IMR-90 (cell line): ENCODE measurements around the gene NAP1L1. TPM values are rescaled to one million over a fixed set of nuclear protein-coding genes. Genes with fewer than 3 reads are reported as not detected.

Source experiments
- ATAC-seq: fragments of 200-7000 bp; cut with Tn5 transposase; 2 replicates; pipeline ENCODE4 v1.9.1; 2020; ENCODE audit warnings: low read depth, mild to moderate bottlenecking, moderate library complexity
- BruUV-seq: library from RNA; stranded (reverse); fragments of 400-500 nt; replicated peaks from 2 replicates; lab custom pipeline; 2021; lab: Mats Ljungman, UMichigan
- CTCF ChIA-PET: fragments of 300-600 bp; formaldehyde crosslinking; extraction: SDS; loops from one replicate; lab custom pipeline; 2021; ENCODE audit warnings: antibody characterized with exemption; lab: Yijun Ruan, JAX
- POLR2A ChIA-PET: fragments of 300-600 bp; sonication (Branson Sonifier 250); formaldehyde crosslinking; loops from one replicate; lab custom pipeline; 2022; ENCODE audit warnings: antibody characterized with exemption; ENCODE audit not compliant: unreplicated experiment; lab: Charles Lee
- DNase-seq: peaks from one replicate; pipeline ENCODE4 v3.0.0; 2013
- H2AFZ ChIP-seq: replicated peaks from 2 replicates; pipeline ENCODE3; 2013; ENCODE audit warnings: low read length, mild to moderate bottlenecking; ENCODE audit not compliant: poor library complexity
- H2AK5ac ChIP-seq: 2 replicates; pipeline ENCODE4 v1.6.1; 2013; ENCODE audit warnings: low read depth, low read length, inconsistent platforms
- H2AK9ac ChIP-seq: replicated peaks from 2 replicates; pipeline ENCODE3; 2013; ENCODE audit warnings: mild to moderate bottlenecking, low read depth, low read length, moderate library complexity; ENCODE audit not compliant: poor library complexity
- H2BK120ac ChIP-seq: 2 replicates; pipeline ENCODE4 v1.6.1; 2013; ENCODE audit warnings: low read depth, low read length, inconsistent platforms
- H2BK15ac ChIP-seq: 3 replicates; pipeline ENCODE4 v1.6.1; 2013; ENCODE audit warnings: low read depth, low read length, inconsistent platforms
- H2BK20ac ChIP-seq: 2 replicates; pipeline ENCODE4 v1.6.1; 2013; ENCODE audit warnings: low read depth, mild to moderate bottlenecking, inconsistent platforms, low read length, moderate library complexity
- H2BK5ac ChIP-seq: 2 replicates; pipeline ENCODE4 v1.6.1; 2013; ENCODE audit warnings: mild to moderate bottlenecking, low read depth, low read length, inconsistent platforms; ENCODE audit not compliant: poor library complexity, severe bottlenecking
- H3K14ac ChIP-seq: replicated peaks from 2 replicates; pipeline ENCODE4 v1.6.1; 2013; ENCODE audit warnings: low read depth, low read length, inconsistent platforms
- H3K18ac ChIP-seq: 2 replicates; pipeline ENCODE4 v1.6.1; 2013; ENCODE audit warnings: low read depth, low read length, control low read depth
- H3K23ac ChIP-seq: 2 replicates; pipeline ENCODE4 v1.6.1; 2013; ENCODE audit warnings: low read depth, low read length, inconsistent platforms
- H3K27ac ChIP-seq: 2 replicates; pipeline ENCODE4 v1.5.1; 2013; ENCODE audit warnings: mild to moderate bottlenecking, control low read depth, low read length; ENCODE audit not compliant: insufficient read depth
- H3K27me3 ChIP-seq: 2 replicates; pipeline ENCODE4 v1.6.1; 2013; ENCODE audit warnings: low read length; ENCODE audit not compliant: control insufficient read depth, insufficient read depth
- H3K36me3 ChIP-seq: 2 replicates; pipeline ENCODE4 v1.6.1; 2013; ENCODE audit warnings: low read length, mixed read lengths; ENCODE audit not compliant: control insufficient read depth, insufficient read depth
- H3K4ac ChIP-seq: 2 replicates; pipeline ENCODE4 v1.6.1; 2013; ENCODE audit warnings: low read depth, low read length, inconsistent platforms
- H3K4me1 ChIP-seq: 2 replicates; pipeline ENCODE4 v1.6.1; 2013; ENCODE audit warnings: low read length, mixed read lengths; ENCODE audit not compliant: control insufficient read depth, insufficient read depth
- H3K4me2 ChIP-seq: 2 replicates; pipeline ENCODE4 v1.6.1; 2013; ENCODE audit warnings: low read depth, mild to moderate bottlenecking, control low read depth, low read length, moderate library complexity
- H3K4me3 ChIP-seq: 2 replicates; pipeline ENCODE4 v1.5.1; 2013; ENCODE audit warnings: low read depth, mild to moderate bottlenecking, control low read depth, low read length, moderate library complexity; ENCODE audit not compliant: insufficient read depth
- H3K56ac ChIP-seq: 2 replicates; pipeline ENCODE4 v1.6.1; 2013; ENCODE audit warnings: low read length, inconsistent platforms; ENCODE audit not compliant: insufficient read depth; ENCODE audit errors: extremely low read depth
- H3K79me1 ChIP-seq, 2 experiments: 2 replicates each; pipeline ENCODE4 v1.6.1; 2013; ENCODE audit warnings: low read length in 2 of 2, inconsistent platforms in 1 of 2, low read depth in 1 of 2
- H3K9ac ChIP-seq: 2 replicates; pipeline ENCODE4 v1.6.1; 2013; ENCODE audit warnings: low read depth, low read length, control low read depth
- H3K9me1 ChIP-seq: 2 replicates; pipeline ENCODE4 v1.6.1; 2013; ENCODE audit warnings: low read length, inconsistent platforms; ENCODE audit not compliant: insufficient read depth
- H3K9me3 ChIP-seq: 2 replicates; pipeline ENCODE4 v1.6.1; 2013; ENCODE audit warnings: low read length; ENCODE audit not compliant: control insufficient read depth, insufficient read depth
- H4K20me1 ChIP-seq: 2 replicates; pipeline ENCODE4 v1.6.1; 2013; ENCODE audit warnings: low read length, inconsistent platforms; ENCODE audit not compliant: insufficient read depth
- H4K5ac ChIP-seq: 2 replicates; pipeline ENCODE4 v1.6.1; 2013; ENCODE audit warnings: mild to moderate bottlenecking, low read depth, low read length, control low read depth
- H4K8ac ChIP-seq, 2 experiments: 2 replicates each; pipeline ENCODE4 v1.6.1; 2013; ENCODE audit warnings: low read depth in 2 of 2, low read length in 2 of 2, control low read depth in 1 of 2, inconsistent platforms in 1 of 2
- H4K91ac ChIP-seq: 2 replicates; pipeline ENCODE4 v1.6.1; 2013; ENCODE audit warnings: low read depth, low read length, inconsistent platforms; ENCODE audit not compliant: insufficient read depth
- BHLHE40 ChIP-seq: fragments of 150-350 bp; IDR thresholded peaks from 2 replicates; pipeline ENCODE4 v1.6.1; 2016; ENCODE audit warnings: mild to moderate bottlenecking, low read depth, low read length
- CEBPB ChIP-seq: IDR thresholded peaks from 2 replicates; pipeline ENCODE4 v1.6.1; 2012; ENCODE audit warnings: low read depth, low read length, improper control_type of control experiment
- CHD1 ChIP-seq: IDR thresholded peaks from 2 replicates; pipeline ENCODE4 v1.6.1; 2012; ENCODE audit warnings: low read depth, low read length, improper control_type of control experiment
- MAZ ChIP-seq: IDR thresholded peaks from 2 replicates; pipeline ENCODE4 v1.6.1; 2012; ENCODE audit warnings: low read depth, mild to moderate bottlenecking, low read length, improper control_type of control experiment, moderate library complexity, borderline replicate concordance
- MXI1 ChIP-seq: IDR thresholded peaks from 2 replicates; pipeline ENCODE4 v1.6.1; 2012; ENCODE audit warnings: low read depth, mild to moderate bottlenecking, low read length, moderate library complexity, borderline replicate concordance
- NFE2L2 ChIP-seq: fragments of 150-350 bp; IDR thresholded peaks from 2 replicates; pipeline ENCODE4 v1.6.1; 2016; ENCODE audit warnings: low read depth, mild to moderate bottlenecking, low read length
- POLR2A ChIP-seq: IDR thresholded peaks from 2 replicates; pipeline ENCODE4 v1.6.1; 2012; ENCODE audit warnings: mild to moderate bottlenecking, low read depth, low read length
- RAD21 ChIP-seq: IDR thresholded peaks from 2 replicates; pipeline ENCODE4 v1.6.1; 2012; ENCODE audit warnings: low read length, improper control_type of control experiment
- RCOR1 ChIP-seq: IDR thresholded peaks from 2 replicates; pipeline ENCODE4 v1.6.1; 2012; ENCODE audit warnings: mild to moderate bottlenecking, low read length, improper control_type of control experiment; ENCODE audit not compliant: insufficient replicate concordance
- WGBS, 2 experiments: methylation state at CpG; one replicate each; pipeline versions ENCODE4 v1.1.5 to v1.1.7; 2013; ENCODE audit warnings: missing lambda C conversion rate in 2 of 2; ENCODE audit not compliant: insufficient read length in 1 of 2; ENCODE audit errors: extremely low coverage in 2 of 2; 5-methylcytosine and 5-hydroxymethylcytosine counted together
- dilution Hi-C: fragments of 300-500 bp; cut with HindIII; formaldehyde crosslinking; loops from one replicate; pipeline ENCODE4 v1.14.3; 2018; ENCODE audit warnings: low sequenced_read_pairs; ENCODE audit not compliant: unreplicated experiment
- in situ Hi-C: fragments of 300-500 bp; cut with MboI; formaldehyde crosslinking; loops from 3 replicates; pipeline ENCODE4 v1.14.3; 2019; ENCODE audit warnings: low sequenced_read_pairs, inconsistent platforms, mixed read lengths
- intact Hi-C: fragments of 100-400 bp; cut with micrococcal nuclease; formaldehyde crosslinking; loops from 2 replicates; pipeline ENCODE4 v1.10.0; 2022
- polyA plus RNA-seq, 3 experiments: library from polyadenylated mRNA; depleted of rRNA; stranded (reverse); fragments of >200 nt; gene quantifications; 2 replicates each; pipeline ENCODE4 v1.2.3, GENCODE V29; 2012; ENCODE audit warnings: low replicate concordance in 1 of 3
- total RNA-seq: library from RNA; depleted of rRNA; stranded (reverse); fragments of >200 nt; gene quantifications from 2 replicates; pipeline ENCODE4 v1.2.3, GENCODE V29; 2012
- TF ChIP-seq, protein P1 (sequence below): conservative IDR thresholded peaks from 2 replicates; pipeline ENCODE4 v1.5.1; 2012; ENCODE audit warnings: mild to moderate bottlenecking, low read depth, low read length, improper control_type of control experiment

NAP1L1 gene
- total and polyA plus RNA-seq, 2 of the 4 experiments (the other 2 are of a cell fraction): 86.4 to 200 TPM

DNA sequence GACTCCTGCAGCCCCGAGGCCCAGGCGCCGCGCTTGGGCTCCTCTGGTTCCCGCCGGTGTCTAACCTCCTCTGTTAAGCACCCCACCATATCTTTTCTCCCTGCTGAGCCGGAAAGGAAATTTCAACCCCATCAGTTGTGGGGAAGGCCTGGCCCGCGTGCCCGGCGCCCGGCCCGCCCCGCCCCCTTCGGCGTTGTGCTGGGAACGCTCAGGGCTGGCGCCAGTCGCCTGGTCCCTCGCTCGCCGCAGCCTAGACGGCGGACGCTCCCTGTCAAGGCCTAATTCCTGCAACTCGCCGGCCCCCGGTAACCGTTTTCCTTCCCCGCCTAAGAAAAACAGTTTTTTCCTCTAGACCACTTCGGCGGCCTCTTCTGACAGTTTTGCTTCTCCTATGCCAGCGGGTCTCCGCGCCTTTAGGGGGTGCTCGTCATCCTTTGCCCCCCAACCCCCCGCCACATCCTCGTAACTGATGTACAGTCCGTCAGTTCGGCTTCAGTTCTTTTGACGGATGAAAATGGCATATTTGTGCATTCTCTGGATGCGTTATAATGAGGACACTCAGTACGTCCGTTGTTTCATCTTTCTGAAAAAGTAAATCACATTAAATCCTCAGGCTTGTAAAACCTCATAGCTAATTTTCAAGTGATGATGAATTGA, 506 bp upstream of the NAP1L1 start:
- intact Hi-C loops: loop anchor here (1.0 to 5.0 kb wide), 5 partner anchors 74 to 500 kb away; no protein-coding TSS in a partner anchor

More for the DNA sequence above, 506 bp upstream of the NAP1L1 start:
- H2AFZ ChIP-seq: peak overlapping the region; percentile 97
- H3K36me3 ChIP-seq: no peaks in the 10 kb centered on the region
- peak overlapping the region; percentile 76; the same call in 1 of the 2 replicates for H3K4ac ChIP-seq
- peak overlapping the region; percentile 79 for H3K4me2 ChIP-seq
- H2BK20ac ChIP-seq: peak overlapping the region; percentile 77
- H4K8ac ChIP-seq: peak overlapping the region; percentile 5 to 70; a peak in 3 of 4 replicates
- H3K9me1 ChIP-seq: peaks cover 3% of the 10 kb centered on the region; the same call in 1 of the 2 replicates
- H3K27ac ChIP-seq: peak overlapping the region; percentile 51
- peak overlapping the region; percentile 13 for H3K9ac ChIP-seq
- H3K14ac ChIP-seq: peak overlapping the region; percentile 74
- H3K23ac ChIP-seq: peak overlapping the region; percentile 71
- H2AK5ac ChIP-seq: no peak overlapping the region; the same call in 1 of the 2 replicates
- TF ChIP-seq CEBPB (no peak), MXI1 (peak; percentile 59; the same call in 1 of the 2 replicates), CHD1 (no peak), POLR2A (no peak), MAZ (peak; percentile 0; the same call in 1 of the 2 replicates), NFE2L2 (no peak), RAD21 (0 out of 2 replicates have a peak, but pooled peaks have one; percentile 26), BHLHE40 (no peak; the same call in 1 of the 2 replicates), RCOR1 (no peak)
- TF ChIP-seq, protein P1, sequence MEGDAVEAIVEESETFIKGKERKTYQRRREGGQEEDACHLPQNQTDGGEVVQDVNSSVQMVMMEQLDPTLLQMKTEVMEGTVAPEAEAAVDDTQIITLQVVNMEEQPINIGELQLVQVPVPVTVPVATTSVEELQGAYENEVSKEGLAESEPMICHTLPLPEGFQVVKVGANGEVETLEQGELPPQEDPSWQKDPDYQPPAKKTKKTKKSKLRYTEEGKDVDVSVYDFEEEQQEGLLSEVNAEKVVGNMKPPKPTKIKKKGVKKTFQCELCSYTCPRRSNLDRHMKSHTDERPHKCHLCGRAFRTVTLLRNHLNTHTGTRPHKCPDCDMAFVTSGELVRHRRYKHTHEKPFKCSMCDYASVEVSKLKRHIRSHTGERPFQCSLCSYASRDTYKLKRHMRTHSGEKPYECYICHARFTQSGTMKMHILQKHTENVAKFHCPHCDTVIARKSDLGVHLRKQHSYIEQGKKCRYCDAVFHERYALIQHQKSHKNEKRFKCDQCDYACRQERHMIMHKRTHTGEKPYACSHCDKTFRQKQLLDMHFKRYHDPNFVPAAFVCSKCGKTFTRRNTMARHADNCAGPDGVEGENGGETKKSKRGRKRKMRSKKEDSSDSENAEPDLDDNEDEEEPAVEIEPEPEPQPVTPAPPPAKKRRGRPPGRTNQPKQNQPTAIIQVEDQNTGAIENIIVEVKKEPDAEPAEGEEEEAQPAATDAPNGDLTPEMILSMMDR: peak; percentile 36
- H3K56ac ChIP-seq: peak overlapping the region; percentile 25; the same call in 1 of the 2 replicates
- peaks cover 37% of the 10 kb centered on the region for H4K20me1 ChIP-seq
- no peaks in the 10 kb centered on the region for H3K9me3 ChIP-seq
- in situ Hi-C loops: no loop called here
- no peaks in the 10 kb centered on the region; the same call in 1 of the 2 replicates for H3K4me1 ChIP-seq
- CTCF ChIA-PET: no interaction called here
- peak overlapping the region; percentile 75 for H2BK5ac ChIP-seq
- H3K18ac ChIP-seq: peak overlapping the region; percentile 62; the same call in 1 of the 2 replicates
- H3K27me3 ChIP-seq: no peaks in the 10 kb centered on the region
- POLR2A ChIA-PET: no interaction called here
- peak overlapping the region; percentile 38 for H2AK9ac ChIP-seq
- 0% methylated on average over 13 of the region's 44 CpGs; no CpG with 5 or more reads in 1 of the 2 experiments for WGBS, 2 experiments
- peak overlapping the region; percentile 79 for H2BK120ac ChIP-seq
- peak overlapping the region; percentile 21 for H4K91ac ChIP-seq
- ATAC-seq (peak; percentile 76), DNase-seq (no peak)
- peaks cover 0 to 12% of the 10 kb centered on the region in 2 experiments; a peak in 2 of 4 replicates for H3K79me1 ChIP-seq
- BruUV-seq: no TSS peak
- peak overlapping the region; percentile 57 for H3K4me3 ChIP-seq
- dilution Hi-C loops: no loop called here
- H4K5ac ChIP-seq: no peak overlapping the region
- H2BK15ac ChIP-seq: no peak overlapping the region
